HG03280 (cell line): ENCODE results near the gene A2M.
"Not testable (repeated sequence)": the region's sequence is repeated elsewhere in the genome, so short reads cannot be mapped to it uniquely, and the experiment has no call there.

Source experiments
- ATAC-seq: cut with Tn5 transposase; IDR thresholded peaks from one replicate; pipeline ENCODE4 v1.9.1; 2021; ENCODE audit warnings: mild to moderate bottlenecking, moderate library complexity; ENCODE audit not compliant: unreplicated experiment

Gene A2M

DNA sequence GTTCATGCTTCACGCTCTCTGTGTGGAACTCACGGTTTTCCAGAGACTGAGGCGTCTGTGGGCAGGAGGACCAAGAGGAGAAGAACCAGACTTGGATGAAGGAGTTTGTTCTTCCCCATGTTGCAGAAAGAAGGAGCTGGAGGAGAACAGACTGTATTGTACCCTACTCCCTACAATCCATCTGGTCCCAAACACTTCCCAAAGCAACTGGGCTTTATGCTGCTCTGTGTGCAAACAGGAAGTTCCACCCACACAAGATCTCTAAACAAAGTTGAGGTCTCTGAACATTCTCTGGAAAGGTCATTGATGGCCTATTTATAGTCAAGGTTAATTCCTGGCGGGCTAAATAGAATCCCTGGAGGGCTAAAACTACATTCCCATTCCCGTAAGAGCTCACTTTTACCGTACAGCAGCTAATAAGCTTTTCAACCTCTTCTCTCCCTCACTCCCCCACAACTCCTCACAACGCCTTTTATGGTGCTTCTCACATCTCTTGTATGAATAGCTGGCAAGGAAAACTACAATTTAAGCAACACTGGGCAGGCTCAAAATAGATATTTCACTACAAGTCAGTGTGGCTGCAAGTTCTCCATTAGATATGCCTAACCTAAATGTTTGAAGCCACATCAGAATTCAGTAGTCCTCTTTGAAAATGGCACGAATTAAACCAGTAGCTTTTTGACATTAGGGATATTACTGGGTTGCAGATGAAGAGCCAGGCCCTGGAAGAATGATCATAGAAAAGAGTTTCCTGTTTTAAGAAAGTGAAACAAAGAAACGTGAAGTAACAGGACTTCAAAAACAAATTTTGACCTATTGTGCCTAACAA, at the start of gene A2M:
A2M (minus strand) TSS at position 189 of the 829 bp plus-strand sequence; CDS start at position 119, 70 bp downstream.
- ATAC-seq = no peak

- no peak for ATAC-seq
Measured at GRCh38 chr12:9163392-9163791, 47.7 kb upstream of the A2M start.

GRCh38 chr12:9156119-9156518, 40.4 kb upstream of the A2M start:
- no peak for ATAC-seq

DNA sequence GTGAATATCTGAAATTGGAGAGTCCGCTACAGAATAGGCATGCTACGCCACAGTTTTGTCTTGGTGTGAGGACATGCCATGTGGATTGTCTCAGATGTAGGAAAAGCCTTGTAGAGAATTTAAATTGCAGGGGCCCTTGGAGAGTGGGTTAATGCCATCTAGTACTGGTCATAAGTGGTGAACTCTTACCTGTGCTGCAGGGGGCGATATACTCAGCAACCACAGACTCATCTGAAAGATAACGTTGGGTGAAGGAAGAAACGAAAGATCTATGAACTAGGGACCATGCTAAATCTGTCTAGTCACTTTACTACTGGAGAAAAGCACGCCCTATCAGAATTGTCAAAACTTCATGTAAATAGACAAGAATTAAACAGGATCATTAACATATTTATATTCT, 33.7 kb upstream of the A2M start:
- no peak for ATAC-seq

DNA sequence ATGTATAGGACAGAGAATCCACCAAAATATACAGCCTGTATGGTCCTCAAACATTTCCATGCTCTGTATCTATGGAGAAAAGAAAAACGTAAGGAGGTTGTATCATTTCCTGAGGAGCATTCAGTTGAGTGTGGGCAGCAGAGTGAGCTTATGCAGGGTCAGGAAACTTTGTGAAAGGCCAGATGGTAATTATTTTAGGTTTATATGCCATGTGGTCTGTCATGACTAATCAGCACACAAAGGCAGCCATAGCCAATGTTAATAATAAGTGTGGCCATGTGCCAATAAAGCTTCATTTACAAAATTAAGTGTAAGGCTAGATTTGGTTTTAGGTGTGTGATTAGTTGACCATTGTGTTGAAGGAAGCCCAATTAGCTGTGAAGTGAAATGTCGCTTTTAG, 33.2 kb upstream of the A2M start:
- ATAC-seq = no peak

- no peak for ATAC-seq
Measured at GRCh38 chr12:9147461-9147860, 31.7 kb upstream of the A2M start.

DNA sequence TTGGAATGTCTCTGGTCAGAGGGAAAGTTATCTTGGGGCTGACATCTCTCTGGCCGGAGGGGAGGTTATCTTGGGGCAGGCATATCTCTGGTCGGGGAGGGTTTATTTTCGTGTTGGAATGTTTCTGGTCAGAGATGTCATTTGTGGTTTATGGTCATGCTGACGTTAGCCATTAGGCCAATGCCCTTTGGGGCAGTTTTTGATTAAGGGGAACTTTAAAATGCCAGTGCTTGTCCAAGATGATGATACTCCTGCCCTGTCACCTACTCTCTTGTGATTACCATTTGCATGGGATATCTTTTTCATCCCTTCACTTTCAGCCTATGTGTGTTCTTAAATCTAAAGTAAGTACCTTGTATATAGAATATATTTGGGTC, 29.0 kb upstream of the A2M start:
- ATAC-seq = no peak

GRCh38 chr12:9143929-9144729, 28.4 kb upstream of the A2M start:
- ATAC-seq = no peak

DNA sequence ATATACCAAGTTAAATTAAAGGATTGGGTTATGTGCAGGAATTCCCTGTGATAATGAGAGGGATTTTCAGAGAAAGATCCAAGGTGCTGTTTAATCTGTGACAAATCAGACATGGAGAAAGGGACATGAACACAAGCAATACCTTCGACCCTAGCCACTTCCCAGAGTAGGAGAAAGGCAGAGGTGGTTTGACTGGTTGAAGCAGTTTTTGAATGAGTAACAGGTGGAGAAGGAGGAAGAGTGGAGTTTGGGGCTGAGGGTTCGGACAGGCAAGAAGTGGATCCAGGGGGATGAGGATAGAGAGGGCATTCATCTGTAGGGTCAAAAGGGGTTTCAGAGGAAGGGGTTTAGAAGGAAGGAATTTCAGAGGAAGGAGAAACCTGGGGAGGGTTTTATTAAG, 27.4 kb upstream of the A2M start:
- ATAC-seq = no peak

- not testable (repeated sequence) for ATAC-seq
Measured at GRCh38 chr12:9139588-9140290, 24.0 kb upstream of the A2M start.

DNA sequence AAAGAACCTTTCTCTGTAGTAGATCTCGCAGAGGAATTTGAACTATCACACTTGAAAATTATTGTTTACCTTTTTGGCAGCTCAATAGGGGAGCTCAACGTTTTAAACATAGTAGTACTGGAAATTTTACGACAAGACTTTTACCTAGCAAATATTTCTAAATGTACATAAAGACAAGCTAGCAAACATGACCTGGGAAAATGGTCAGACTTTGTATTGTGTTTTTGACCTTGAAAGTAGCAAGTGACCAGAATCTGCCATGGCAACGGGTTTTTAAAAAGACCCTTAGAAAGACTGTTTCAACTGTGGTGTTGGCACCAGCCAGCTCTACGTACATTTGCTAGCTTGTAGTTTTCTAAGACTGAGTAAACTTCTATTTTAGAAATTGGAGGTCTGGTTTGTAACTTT, 20.2 kb upstream of the A2M start:
- ATAC-seq = no peak

DNA sequence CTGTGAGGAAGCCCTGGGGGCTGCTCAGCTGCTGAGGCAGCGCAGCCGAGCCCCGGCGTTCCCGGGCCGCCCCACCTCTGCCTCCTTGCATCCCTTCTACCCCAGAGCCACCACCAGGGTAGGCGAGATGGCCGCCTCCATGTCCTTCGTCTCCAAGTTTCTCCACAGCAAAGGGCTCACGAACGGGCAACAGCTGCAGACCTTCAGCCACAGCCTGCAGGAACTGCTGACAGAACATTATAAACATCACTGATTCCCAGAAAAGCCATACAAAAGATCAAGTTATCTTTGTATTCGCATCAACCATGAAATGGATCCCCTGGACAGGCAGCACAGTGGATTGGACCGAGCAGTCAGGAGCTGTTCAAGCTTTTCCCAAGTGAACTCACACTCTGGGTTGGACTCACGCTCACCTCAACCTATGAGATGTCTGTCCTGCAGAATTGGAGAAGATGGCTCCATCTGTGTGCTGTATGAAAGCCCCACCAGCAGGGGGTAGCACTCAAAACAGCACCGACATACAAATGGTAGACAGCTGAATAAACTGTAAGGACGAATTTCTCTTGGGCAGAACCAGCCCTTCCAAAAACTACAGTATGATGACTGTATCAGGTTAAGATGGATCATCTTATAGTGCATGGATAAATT, 19.4 kb upstream of the A2M start:
- no peak for ATAC-seq

DNA sequence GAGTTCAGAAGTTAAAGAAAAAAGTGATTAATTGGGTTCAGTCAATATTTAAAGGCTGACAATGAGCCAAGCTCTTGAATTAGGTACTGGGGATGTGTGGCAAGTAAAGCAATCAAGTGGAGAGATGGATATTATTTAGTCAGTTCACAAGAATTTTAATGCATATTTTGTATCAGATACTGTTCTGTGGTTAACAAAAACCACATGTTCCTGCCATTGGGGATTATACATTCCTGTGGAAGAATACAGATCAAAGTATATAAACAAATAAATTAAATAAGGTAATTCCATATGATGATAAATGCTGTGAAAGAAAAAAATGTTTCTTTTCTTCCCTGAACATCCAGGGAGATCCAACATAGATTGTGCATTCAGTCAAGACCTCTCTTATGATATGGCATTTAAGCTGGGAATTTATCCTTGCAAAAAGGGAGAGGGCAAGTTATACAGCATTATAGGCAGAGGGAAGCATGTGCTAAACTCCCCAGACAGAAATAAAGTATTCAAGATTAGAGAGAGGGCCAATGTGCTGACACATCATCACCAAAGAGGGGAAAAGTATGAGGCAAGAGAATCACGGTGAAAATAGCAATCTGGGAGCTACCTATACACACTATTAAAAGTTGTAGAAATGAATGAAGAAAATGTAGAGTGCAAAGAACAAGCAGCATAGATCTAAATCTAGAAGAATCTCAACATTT, 17.6 kb upstream of the A2M start:
- ATAC-seq = no peak

DNA sequence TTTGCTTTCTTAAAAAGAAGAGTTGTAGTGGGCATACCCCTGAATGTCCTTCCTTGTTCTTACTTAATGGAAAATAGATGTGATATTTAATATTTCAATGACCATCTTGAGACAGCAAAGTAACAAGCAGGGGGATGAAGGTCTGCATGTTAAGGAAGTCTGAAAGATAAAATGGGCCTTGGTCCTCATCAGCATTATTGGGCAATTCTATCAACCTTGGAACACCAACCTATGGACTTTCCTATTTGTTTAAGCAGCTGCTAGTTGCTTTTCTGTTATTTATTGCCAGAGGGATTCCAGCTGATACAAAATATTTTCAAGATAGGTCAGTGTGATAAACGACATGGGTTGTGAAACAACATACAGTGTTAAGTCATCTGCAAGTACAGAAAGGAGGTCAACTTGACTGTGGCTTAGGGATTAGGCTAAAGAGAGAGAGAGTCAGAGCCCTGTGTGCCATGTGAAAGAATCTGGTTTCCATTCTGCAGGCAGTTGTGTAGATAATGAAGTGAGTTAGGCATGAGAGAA, 16.4 kb upstream of the A2M start:
- no peak for ATAC-seq

DNA sequence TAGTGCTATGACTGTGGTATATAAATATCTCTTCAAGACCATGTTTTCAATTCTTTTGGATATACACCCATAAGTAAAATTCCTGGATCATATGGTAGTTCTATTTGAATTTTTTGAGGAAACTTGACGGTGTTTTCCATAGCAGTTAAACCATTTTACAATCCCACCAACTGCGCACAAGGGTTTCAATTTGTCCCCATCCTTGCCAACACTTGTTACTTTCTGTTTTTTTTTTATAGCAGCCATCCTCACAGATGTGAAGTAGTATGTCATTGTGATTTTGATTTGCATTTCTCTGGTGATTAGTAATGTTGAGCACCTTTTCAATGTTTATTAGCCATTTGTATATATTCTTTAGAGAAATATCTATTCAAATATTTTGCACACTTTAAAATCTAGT, 14.5 kb upstream of the A2M start:
- no peak for ATAC-seq

DNA sequence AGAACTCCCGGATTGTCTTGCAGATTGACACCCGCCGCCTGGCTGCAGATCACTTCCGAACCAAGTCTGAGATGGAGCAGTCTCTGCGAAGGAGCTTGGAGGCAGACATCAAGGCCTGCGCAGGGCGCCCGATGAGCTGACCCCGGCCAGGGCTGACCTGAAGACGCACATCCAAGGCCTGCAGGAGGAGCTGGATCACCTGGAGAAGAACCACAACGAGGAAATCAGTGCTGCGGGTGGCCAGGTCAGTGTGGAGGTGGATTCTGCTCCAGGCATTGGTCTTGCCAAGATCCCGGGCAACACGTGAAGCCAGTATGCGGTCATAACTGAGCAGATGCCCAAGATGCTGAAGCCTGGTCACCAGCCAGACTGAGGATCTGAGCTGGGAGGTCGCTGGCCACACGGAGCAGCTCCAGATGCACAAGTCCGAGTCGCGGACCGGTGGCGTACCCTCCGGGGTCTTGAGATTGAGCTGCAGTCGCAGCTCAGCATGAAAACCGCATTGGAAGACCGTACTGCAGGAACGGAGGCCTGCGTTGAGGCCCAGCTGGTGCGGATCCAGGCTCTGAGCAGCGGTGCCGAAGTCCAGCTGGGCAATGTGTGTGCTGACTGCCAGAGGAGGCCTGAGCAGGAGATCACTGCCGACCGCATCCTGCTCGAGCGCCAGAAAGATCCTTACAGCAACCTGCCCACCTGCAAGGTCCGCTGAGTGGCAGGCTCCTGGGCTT, 12.4 kb upstream of the A2M start:
- no peak for ATAC-seq

DNA sequence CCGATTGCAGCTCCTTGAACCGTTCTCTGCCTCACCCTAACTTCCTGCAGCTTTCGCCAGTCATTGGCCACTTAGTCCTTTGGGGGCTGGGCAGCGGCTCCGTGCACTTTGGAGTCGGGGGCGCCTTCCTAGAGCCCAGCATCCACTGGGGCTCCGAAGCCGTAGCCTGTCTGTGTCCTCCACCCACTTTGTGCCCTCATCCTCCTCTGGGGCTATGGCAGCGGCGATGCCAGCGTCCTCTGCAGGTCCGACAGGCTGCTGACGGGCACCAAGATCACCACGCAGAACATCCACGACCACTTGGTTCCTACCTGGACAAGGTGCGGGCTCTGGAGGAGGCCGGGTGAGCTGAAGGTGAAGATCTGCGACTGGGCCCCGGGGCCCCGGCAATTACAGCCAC, 11.8 kb upstream of the A2M start:
- ATAC-seq = no peak

DNA sequence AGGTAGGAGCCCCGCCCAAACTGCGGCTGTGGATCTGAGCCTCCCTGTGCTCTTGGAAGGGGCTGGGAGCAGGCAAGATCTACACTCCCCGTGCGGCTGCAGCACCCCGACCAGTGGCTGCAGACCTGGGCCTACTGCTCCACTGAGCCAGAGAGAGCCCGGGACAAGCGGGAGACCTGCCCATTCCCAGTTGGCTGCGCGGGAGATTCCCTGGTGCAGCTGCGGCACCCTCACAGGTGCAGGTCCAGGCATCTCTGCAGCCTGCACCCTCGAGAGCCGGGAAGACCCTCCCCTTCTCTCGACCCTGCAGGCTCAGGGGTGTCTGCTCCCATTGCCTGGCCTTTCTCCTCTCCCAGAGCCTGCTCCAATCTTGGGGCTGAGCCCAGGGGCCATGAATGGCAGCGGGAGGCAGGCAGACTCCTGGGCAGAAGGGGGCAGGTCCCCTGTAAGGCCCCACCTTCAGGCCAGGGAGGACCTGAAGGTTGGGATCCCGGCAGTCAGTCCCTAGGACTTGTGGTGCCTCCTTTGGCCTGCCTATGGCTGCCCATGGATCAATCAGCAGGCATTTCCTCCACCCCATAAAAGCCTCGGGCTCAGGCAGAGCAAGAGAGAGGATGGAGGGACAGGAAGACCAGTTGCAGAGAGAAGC, 8.8 kb upstream of the A2M start:
- ATAC-seq = no peak

DNA sequence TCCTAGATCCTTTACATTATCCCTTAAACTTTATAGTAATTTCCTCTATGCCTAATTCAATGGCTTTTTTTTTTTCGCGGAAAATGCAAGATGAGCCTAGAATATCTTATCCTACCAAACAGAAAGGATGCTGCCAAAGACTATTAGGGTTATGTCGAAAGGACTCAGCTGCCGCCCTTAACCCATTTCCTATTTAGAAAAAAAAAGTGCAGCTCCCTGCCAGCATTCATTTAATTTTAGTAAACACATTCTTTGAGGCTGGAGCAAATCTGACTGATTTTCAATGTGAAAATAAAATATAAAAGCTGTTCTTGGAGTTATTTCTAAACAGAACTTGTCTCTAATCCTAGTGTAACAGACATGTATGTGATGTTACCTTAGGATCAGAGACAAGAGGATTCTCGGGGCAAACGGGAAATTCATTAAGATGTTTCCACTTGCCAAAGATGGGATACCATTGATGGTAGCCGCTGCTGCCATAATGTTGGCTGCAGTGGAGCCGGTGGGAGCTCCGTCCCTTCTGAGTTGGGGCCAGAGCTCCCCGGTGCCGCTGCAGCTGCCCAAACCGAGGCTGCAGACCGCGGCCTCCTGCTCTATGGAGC, 8.2 kb upstream of the A2M start:
- no peak for ATAC-seq
